DMS 273 treated with DMSO at 0.1 percent for 48 hours (cell line): Measurements from ENCODE around the gene TSC22D1.

Experiments
- DNase-seq: peaks from one replicate; lab custom pipeline; 2025; lab: John Stamatoyannopoulos, UW

TSC22D1 gene

DNA sequence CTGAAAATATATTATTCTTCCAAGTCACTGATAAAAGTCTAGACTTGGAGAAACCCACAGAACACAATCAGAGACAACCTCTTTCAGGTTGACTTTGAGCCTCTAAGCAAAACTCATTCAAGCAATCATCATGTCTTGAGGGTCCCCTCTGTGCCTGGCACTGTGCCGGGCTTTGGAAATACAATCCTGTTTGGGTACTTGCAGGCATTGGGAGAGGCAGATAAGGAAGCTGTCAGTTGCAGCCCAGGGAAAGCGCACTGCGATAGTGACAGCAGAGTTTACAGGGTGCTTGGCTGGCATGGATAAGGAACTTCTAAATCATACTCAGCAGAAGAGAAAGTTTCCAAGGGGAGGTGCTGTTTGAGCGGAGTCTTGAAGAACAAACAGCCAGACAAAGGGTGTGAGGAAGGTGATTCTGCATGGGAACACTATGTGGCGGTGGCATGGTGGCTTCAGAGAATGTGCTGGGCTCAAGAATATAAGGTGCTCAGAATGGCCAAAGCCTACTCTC lies 193.4 kb downstream of the TSC22D1 start:
- no peak for DNase-seq
